KMS-11 (cell line): ENCODE measurements around the gene PABPN1.

ENCODE experiments used
- H2AFZ ChIP-seq: fragments of 200-600 bp; sonication (generic); 2 replicates; pipeline ENCODE4 v1.6.1; 2016; ENCODE audit warnings: antibody characterized with exemption, mixed run types, low read depth
- H3K27ac ChIP-seq: fragments of 200-600 bp; sonication (generic); 2 replicates; pipeline ENCODE4 v1.6.1; 2016; ENCODE audit warnings: mild to moderate bottlenecking, mixed run types
- H3K27me3 ChIP-seq: fragments of 200-600 bp; sonication (generic); 2 replicates; pipeline ENCODE4 v1.6.1; 2017; ENCODE audit warnings: mild to moderate bottlenecking, low read depth, mixed run types, moderate library complexity; ENCODE audit not compliant: insufficient read depth
- H3K36me3 ChIP-seq: fragments of 200-600 bp; sonication (generic); 2 replicates; pipeline ENCODE4 v1.6.1; 2017; ENCODE audit warnings: mild to moderate bottlenecking, mixed run types; ENCODE audit not compliant: insufficient read depth
- H3K4me1 ChIP-seq: fragments of 200-600 bp; sonication (generic); 2 replicates; pipeline ENCODE4 v1.6.1; 2016; ENCODE audit warnings: mild to moderate bottlenecking, low read depth, mixed run types; ENCODE audit not compliant: poor library complexity, severe bottlenecking
- H3K4me2 ChIP-seq: fragments of 200-600 bp; sonication (generic); 2 replicates; pipeline ENCODE4 v1.7.0; 2016; ENCODE audit warnings: mild to moderate bottlenecking, mixed run types
- H3K4me3 ChIP-seq: fragments of 200-600 bp; sonication (generic); IDR thresholded peaks from 2 replicates; pipeline ENCODE4 v1.6.1; 2017; ENCODE audit warnings: low read depth, low read length, mixed read lengths; ENCODE audit not compliant: insufficient read depth
- H3K79me2 ChIP-seq: fragments of 200-600 bp; sonication (generic); 2 replicates; pipeline ENCODE4 v1.6.1; 2016; ENCODE audit warnings: low read depth, mixed run types; ENCODE audit not compliant: insufficient read depth
- H3K9ac ChIP-seq: fragments of 200-600 bp; sonication (generic); 2 replicates; pipeline ENCODE4 v1.6.1; 2016; ENCODE audit warnings: mild to moderate bottlenecking, mixed run types
- H4K20me1 ChIP-seq: fragments of 200-600 bp; sonication (generic); 2 replicates; pipeline ENCODE4 v1.6.1; 2016; ENCODE audit warnings: mild to moderate bottlenecking, mixed run types; ENCODE audit not compliant: insufficient read depth
- CTCF ChIP-seq: fragments of 200-600 bp; sonication (generic); conservative IDR thresholded peaks from 2 replicates; pipeline ENCODE4 v1.6.1; 2017; ENCODE audit warnings: low read depth, mild to moderate bottlenecking, antibody characterized with exemption, low read length, moderate library complexity, mixed read lengths

Gene PABPN1

GRCh38 chr14:23355871-23356435 lies 34.7 kb downstream of the PABPN1 start:
- Histone ChIP-seq H3K36me3 (no peaks in the 10 kb centered on the region), H3K4me2 (no peak overlapping the region), H3K4me3 (no peak overlapping the region), H3K27ac (no peak overlapping the region), H3K4me1 (no peaks in the 10 kb centered on the region), H3K9ac (no peak overlapping the region), H4K20me1 (no peaks in the 10 kb centered on the region), H2AFZ (no peak overlapping the region), H3K27me3 (no peaks in the 10 kb centered on the region), H3K79me2 (no peaks in the 10 kb centered on the region)
- no peak for TF ChIP-seq CTCF

GRCh38 chr14:23356662-23357061 lies 35.4 kb downstream of the PABPN1 start:
- H4K20me1 ChIP-seq = no peaks in the 10 kb centered on the region
- H3K79me2 ChIP-seq = no peaks in the 10 kb centered on the region
- H3K27ac ChIP-seq = no peak overlapping the region
- no peaks in the 10 kb centered on the region for H3K27me3 ChIP-seq
- TF ChIP-seq CTCF = no peak
- no peak overlapping the region for H3K9ac ChIP-seq
- H2AFZ ChIP-seq = no peak overlapping the region
- H3K4me2 ChIP-seq = no peak overlapping the region
- H3K4me1 ChIP-seq = no peaks in the 10 kb centered on the region
- H3K4me3 ChIP-seq = no peak overlapping the region
- no peaks in the 10 kb centered on the region for H3K36me3 ChIP-seq

- no peak overlapping the region for H2AFZ ChIP-seq
- no peaks in the 10 kb centered on the region for H3K79me2 ChIP-seq
- no peak overlapping the region for H3K27ac ChIP-seq
- H3K36me3 ChIP-seq = no peaks in the 10 kb centered on the region
- no peak overlapping the region for H3K4me3 ChIP-seq
- H3K4me2 ChIP-seq = no peak overlapping the region
- no peak for TF ChIP-seq CTCF
- no peak overlapping the region for H3K9ac ChIP-seq
- H3K4me1 ChIP-seq = no peaks in the 10 kb centered on the region
- no peaks in the 10 kb centered on the region for H3K27me3 ChIP-seq
- no peaks in the 10 kb centered on the region for H4K20me1 ChIP-seq
These were observed 36.0 kb downstream of the PABPN1 start for GRCh38 chr14:23357261-23357660.

GRCh38 chr14:23358042-23358441 lies 36.8 kb downstream of the PABPN1 start:
- no peaks in the 10 kb centered on the region for H3K36me3 ChIP-seq
- no peaks in the 10 kb centered on the region for H3K27me3 ChIP-seq

More at GRCh38 chr14:23358042-23358441, 36.8 kb downstream of the PABPN1 start:
- no peaks in the 10 kb centered on the region for H3K4me1 ChIP-seq
- no peak overlapping the region for H3K4me3 ChIP-seq
- no peaks in the 10 kb centered on the region for H4K20me1 ChIP-seq
- H2AFZ ChIP-seq = no peak overlapping the region
- H3K9ac ChIP-seq = no peak overlapping the region
- no peak for TF ChIP-seq CTCF
- H3K4me2 ChIP-seq = no peak overlapping the region
- no peak overlapping the region for H3K27ac ChIP-seq
- no peaks in the 10 kb centered on the region for H3K79me2 ChIP-seq
